H9 (cell line): ENCODE results near the gene ZNF764. TPM values are rescaled to one million over a fixed set of nuclear protein-coding genes. Genes with fewer than 3 reads are reported as not detected.
A peak's percentile ranks its signal among the peaks of the same experiment; 100 is the strongest.

Source experiments
- DNase-seq: peaks from one replicate; pipeline ENCODE4 v3.0.0-alpha.2; 2017
- H2AFZ ChIP-seq: one replicate; pipeline ENCODE4 v1.6.1; 2013; ENCODE audit warnings: mild to moderate bottlenecking, low read length, control low read depth, moderate library complexity
- H2AK5ac ChIP-seq: 2 replicates; pipeline ENCODE4 v1.6.1; 2013; ENCODE audit warnings: low read length, control low read depth, mixed read lengths; ENCODE audit not compliant: insufficient read length
- H2BK120ac ChIP-seq: one replicate; pipeline ENCODE4 v1.6.1; 2013; ENCODE audit warnings: low read depth, mild to moderate bottlenecking, low read length, control low read depth, inconsistent platforms; ENCODE audit not compliant: poor library complexity, severe bottlenecking
- H2BK12ac ChIP-seq: 2 replicates; pipeline ENCODE4 v1.6.1; 2013; ENCODE audit warnings: low read length, control low read depth, mixed read lengths, low read depth; ENCODE audit not compliant: insufficient read length
- H2BK15ac ChIP-seq: 2 replicates; pipeline ENCODE4 v1.6.1; 2013; ENCODE audit warnings: low read depth, low read length, control low read depth
- H2BK20ac ChIP-seq: one replicate; pipeline ENCODE4 v1.6.1; 2013; ENCODE audit warnings: low read depth, mild to moderate bottlenecking, low read length, control low read depth, inconsistent platforms; ENCODE audit not compliant: poor library complexity, severe bottlenecking
- H2BK5ac ChIP-seq: 2 replicates; pipeline ENCODE4 v1.6.1; 2013; ENCODE audit warnings: low read length, control low read depth, mixed read lengths; ENCODE audit not compliant: insufficient read length
- H3K14ac ChIP-seq: 2 replicates; pipeline ENCODE4 v1.6.1; 2013; ENCODE audit warnings: low read length, control low read depth; ENCODE audit not compliant: insufficient read depth
- H3K18ac ChIP-seq: 2 replicates; pipeline ENCODE4 v1.6.1; 2013; ENCODE audit warnings: low read depth, mild to moderate bottlenecking, mixed read lengths, low read length, control low read depth; ENCODE audit not compliant: insufficient read length
- H3K23ac ChIP-seq: 2 replicates; pipeline ENCODE4 v1.6.1; 2013; ENCODE audit warnings: low read length, control low read depth, mixed read lengths, low read depth; ENCODE audit not compliant: insufficient read length
- H3K23me2 ChIP-seq: 2 replicates; pipeline ENCODE4 v1.6.1; 2013; ENCODE audit warnings: low read depth, mild to moderate bottlenecking, mixed read lengths, low read length, control low read depth; ENCODE audit not compliant: insufficient read length, poor library complexity, severe bottlenecking
- H3K27ac ChIP-seq: 2 replicates; pipeline ENCODE4 v1.5.1; 2013; ENCODE audit warnings: low read length, control low read depth, mixed read lengths, low read depth; ENCODE audit not compliant: insufficient read length
- H3K27me3 ChIP-seq: 2 replicates; pipeline ENCODE4 v1.6.1; 2013; ENCODE audit warnings: low read length, control low read depth, inconsistent platforms; ENCODE audit not compliant: insufficient read depth
- H3K4ac ChIP-seq: 2 replicates; pipeline ENCODE4 v1.6.1; 2013; ENCODE audit warnings: low read depth, mild to moderate bottlenecking, control low read depth, inconsistent platforms, low read length, moderate library complexity
- H3K4me1 ChIP-seq: 2 replicates; pipeline ENCODE4 v1.6.1; 2013; ENCODE audit warnings: low read length, control low read depth, inconsistent platforms; ENCODE audit not compliant: insufficient read depth
- H3K4me2 ChIP-seq: 2 replicates; pipeline ENCODE4 v1.6.1; 2013; ENCODE audit warnings: low read length, control low read depth, mixed read lengths; ENCODE audit not compliant: insufficient read length, insufficient read depth
- H3K56ac ChIP-seq: 2 replicates; pipeline ENCODE4 v1.6.1; 2013; ENCODE audit warnings: low read depth, mild to moderate bottlenecking, mixed read lengths, low read length, control low read depth; ENCODE audit not compliant: insufficient read length
- H3K79me1 ChIP-seq: 2 replicates; pipeline ENCODE4 v1.6.1; 2013; ENCODE audit warnings: low read depth, mild to moderate bottlenecking, moderate library complexity, low read length, control low read depth, inconsistent platforms; ENCODE audit not compliant: insufficient read depth, poor library complexity, severe bottlenecking
- H3K79me2 ChIP-seq: 2 replicates; pipeline ENCODE4 v1.6.1; 2013; ENCODE audit warnings: low read length, control low read depth, inconsistent platforms; ENCODE audit not compliant: insufficient read depth
- H3K9ac ChIP-seq: 2 replicates; pipeline ENCODE4 v1.6.1; 2013; ENCODE audit warnings: low read length, control low read depth, mixed read lengths; ENCODE audit not compliant: insufficient read length; ENCODE audit errors: extremely low read depth
- H3K9me3 ChIP-seq: one replicate; pipeline ENCODE4 v1.6.1; 2013; ENCODE audit warnings: low read depth, low read length, inconsistent platforms; ENCODE audit not compliant: control insufficient read depth
- H3T11ph ChIP-seq: one replicate; pipeline ENCODE4 v1.6.1; 2013; ENCODE audit warnings: mild to moderate bottlenecking, low read length, control low read depth, inconsistent platforms
- H4K20me1 ChIP-seq: one replicate; pipeline ENCODE4 v1.6.1; 2013; ENCODE audit not compliant: control insufficient read depth, insufficient read length, insufficient read depth
- H4K5ac ChIP-seq: 2 replicates; pipeline ENCODE4 v1.6.1; 2013; ENCODE audit warnings: low read depth, mild to moderate bottlenecking, mixed read lengths, low read length, control low read depth; ENCODE audit not compliant: insufficient read length
- H4K8ac ChIP-seq: replicated peaks from 2 replicates; pipeline ENCODE4 v1.6.1; 2013; ENCODE audit warnings: low read length, control low read depth, mixed read lengths, low read depth; ENCODE audit not compliant: insufficient read length
- H4K91ac ChIP-seq: 2 replicates; pipeline ENCODE4 v1.6.1; 2013; ENCODE audit warnings: low read depth, mild to moderate bottlenecking, moderate library complexity, mixed read lengths, low read length, control low read depth; ENCODE audit not compliant: insufficient read length
- H3K27ac Mint-ChIP-seq, 3 experiments: 2 replicates in 2 of 3; 3 replicates in 1 of 3; pipeline ENCODE4 v1.8.0; 2020 to 2021; ENCODE audit warnings: mixed read lengths in 3 of 3, mild to moderate bottlenecking in 1 of 3, moderate library complexity in 1 of 3
- H3K27me3 Mint-ChIP-seq: 2 replicates; pipeline ENCODE4 v1.8.0; 2021; ENCODE audit warnings: low read depth, mild to moderate bottlenecking, moderate library complexity, mixed read lengths
- H3K36me3 Mint-ChIP-seq, 3 experiments: 2 replicates in 2 of 3; 3 replicates in 1 of 3; pipeline ENCODE4 v1.8.0; 2020 to 2021; ENCODE audit warnings: low read depth in 3 of 3, mixed read lengths in 3 of 3; ENCODE audit not compliant: insufficient read depth in 1 of 3
- H3K4me1 Mint-ChIP-seq, 2 experiments: 2 replicates each; pipeline ENCODE4 v1.8.0; 2020; ENCODE audit warnings: mixed read lengths in 2 of 2
- H3K4me3 Mint-ChIP-seq, 2 experiments: 2 replicates in 1 of 2; 3 replicates in 1 of 2; pipeline ENCODE4 v1.8.0; 2020 to 2021; ENCODE audit warnings: mild to moderate bottlenecking in 2 of 2, mixed read lengths in 2 of 2, moderate library complexity in 1 of 2
- H3K9me3 Mint-ChIP-seq, 2 experiments: 2 replicates in 1 of 2; 3 replicates in 1 of 2; pipeline ENCODE4 v1.8.0; 2020; ENCODE audit warnings: mild to moderate bottlenecking in 2 of 2, mixed read lengths in 2 of 2, moderate library complexity in 1 of 2
- CTCF ChIP-seq: fragments of 200-600 bp; sonication (generic); conservative IDR thresholded peaks from 3 replicates; pipeline ENCODE4 v1.8.0; 2021; ENCODE audit warnings: antibody characterized with exemption, mild to moderate bottlenecking
- WGBS: extraction: QIAGEN DNeasy Blood & Tissue Kit; methylation state at CpG from one replicate; pipeline ENCODE4 v1.1.7; 2013; ENCODE audit warnings: missing lambda C conversion rate, low lambda C conversion rate, mixed read lengths; ENCODE audit not compliant: insufficient read length; ENCODE audit errors: extremely low coverage; 5-methylcytosine and 5-hydroxymethylcytosine counted together
- total RNA-seq: library from RNA; stranded (reverse); gene quantifications from 2 replicates; pipeline ENCODE4 v1.2.1, GENCODE V29; 2021

Gene ZNF764
- total RNA-seq, 1 experiment from 2014 or later = 11.4 TPM

- peak within 1 kb of the TSS; percentile 21 for H2BK5ac ChIP-seq
- H3K18ac ChIP-seq = peak within 1 kb of the TSS; percentile 87
- Mint-ChIP-seq H3K9me3 (no peaks in the 10 kb centered on the region; a peak in 1 of 5 replicates), H3K27ac (peak within 1 kb of the TSS; percentile 96 to 99 (median 96)), H3K27me3 (no peaks in the 10 kb centered on the region), H3K4me1 (peaks cover 23 to 27% of the 10 kb centered on the region in 2 experiments), H3K4me3 (peak within 1 kb of the TSS; percentile 77 to 89), H3K36me3 (peaks cover 15 to 29% (median 19%) of the 10 kb centered on the region in 3 experiments)
- H3K79me2 ChIP-seq = no peaks in the 10 kb centered on the region
- no peak within 1 kb of the TSS for H3K23ac ChIP-seq
- H3K27me3 ChIP-seq = no peaks in the 10 kb centered on the region
- peak within 1 kb of the TSS; percentile 92 for H3K9ac ChIP-seq
- WGBS = no CpG with 5 or more reads among the region's 70 CpGs
- H4K91ac ChIP-seq = no peak within 1 kb of the TSS
- DNase-seq = peak; percentile 91
- H4K20me1 ChIP-seq = no peaks in the 10 kb centered on the region
- no peak within 1 kb of the TSS for H2BK20ac ChIP-seq
- H4K5ac ChIP-seq = peak within 1 kb of the TSS; percentile 66
- H2BK120ac ChIP-seq = no peak within 1 kb of the TSS
- peak within 1 kb of the TSS; percentile 77 for H3K14ac ChIP-seq
- H3K56ac ChIP-seq = no peak within 1 kb of the TSS
- peak within 1 kb of the TSS; percentile 21 for H3T11ph ChIP-seq
- peak within 1 kb of the TSS; percentile 83 for H3K27ac ChIP-seq
- H3K4me2 ChIP-seq = peak within 1 kb of the TSS; percentile 61
- H3K9me3 ChIP-seq = no peaks in the 10 kb centered on the region
- H2BK15ac ChIP-seq = no peak within 1 kb of the TSS
- H4K8ac ChIP-seq = peak within 1 kb of the TSS; percentile 63
- no peaks in the 10 kb centered on the region; the same call in 1 of the 2 replicates for H3K4me1 ChIP-seq
- no peak within 1 kb of the TSS; the same call in 1 of the 2 replicates for H3K4ac ChIP-seq
- no peak within 1 kb of the TSS for H2AFZ ChIP-seq
- no peak for TF ChIP-seq CTCF
- no peak within 1 kb of the TSS for H2AK5ac ChIP-seq
- no peaks in the 10 kb centered on the region for H3K79me1 ChIP-seq
- no peak within 1 kb of the TSS for H2BK12ac ChIP-seq
- H3K23me2 ChIP-seq = peaks cover 23% of the 10 kb centered on the region
Observed at GRCh38 chr16:30534368-30535105, 23.6 kb downstream of the ZNF764 start, which contains the start of gene ZNF747. Gene ZNF747 (minus strand): TSS chr16:30534858. CDS start chr16:30534679, 179 bp downstream.
